Right lobe of liver (tissue), 6 donors: ENCODE results near the gene TTLL6. TPM values are rescaled to one million over a fixed set of nuclear protein-coding genes. Genes with fewer than 3 reads are reported as not detected.

Experiments used
- ATAC-seq, 4 donors: fragments of 200-7000 bp; cut with Tn5 transposase; one replicate each; pipeline ENCODE4 v1.9.1; 2020; ENCODE audit warnings: mild to moderate bottlenecking in 4 of 4, moderate library complexity in 4 of 4
- DNase-seq, 3 donors: peaks; one replicate each; pipeline ENCODE4 v3.0.0-alpha.2; 2020
- H3K27ac ChIP-seq, 3 donors: fragments of 200-600 bp; one replicate each; pipeline ENCODE4 v1.8.0; 2022
- H3K27me3 ChIP-seq, 2 donors: fragments of 200-600 bp; one replicate each; pipeline ENCODE4 v1.8.0; 2022
- H3K36me3 ChIP-seq, 4 donors: fragments of 200-600 bp; sonication (generic) in 1 of 4; one replicate each; pipeline versions ENCODE4 v1.5.1 to v1.8.0; 2017 to 2022; ENCODE audit warnings: control low read depth in 1 of 4
- H3K4me1 ChIP-seq, 4 donors: fragments of 200-600 bp; sonication (generic) in 1 of 4; one replicate each; pipeline versions ENCODE4 v1.5.1 to v1.8.0; 2017 to 2022; ENCODE audit warnings: control low read depth in 1 of 4
- H3K4me3 ChIP-seq, 3 donors: fragments of 200-600 bp; one replicate each; pipeline ENCODE4 v1.8.0; 2022
- H3K9me3 ChIP-seq, 4 donors: fragments of 200-600 bp; sonication (generic) in 1 of 4; one replicate each; pipeline versions ENCODE4 v1.5.1 to v1.8.0; 2017 to 2022; ENCODE audit warnings: control low read depth in 1 of 4
- POLR2A ChIP-seq: fragments of 450-650 bp; IDR thresholded peaks from one replicate; pipeline ENCODE4 v1.6.1; 2017; ENCODE audit warnings: antibody characterized with exemption, mild to moderate bottlenecking
- WGBS: methylation state at CpG from one replicate; pipeline ENCODE4 v1.1.6; 2018; ENCODE audit warnings: low coverage, low lambda C conversion rate; ENCODE audit not compliant: insufficient coverage; ENCODE audit errors: missing lambda C conversion rate; 5-methylcytosine and 5-hydroxymethylcytosine counted together
- intact Hi-C, 2 donors: fragments of 100-400 bp; cut with DNase I; formaldehyde crosslinking; loops; one replicate each; pipeline versions ENCODE4 v1.11.2 to v1.14.1; 2022
- total RNA-seq, 6 experiments: library from RNA; depleted of rRNA in 2 of 6; stranded (reverse); fragments of >200 nt in 2 of 6; fragmentation: NEBNext Ultra II Directional in 3 of 6; extraction: Animal tissue kit (Norgen Biotek cat#: 25700) in 3 of 6; gene quantifications; one replicate each; pipeline versions ENCODE4 v1.1.0 to v1.2.4, GENCODE V29; 2016 to 2023
- TF ChIP-seq, protein P1 (sequence below), 4 donors: fragments of 200-600 bp in 3 of 4; fragments of 450-650 bp in 1 of 4; IDR thresholded peaks; one replicate each; pipeline versions ENCODE4 v1.5.1 to v1.8.0; 2016 to 2022; ENCODE audit warnings: antibody characterized with exemption in 4 of 4, mild to moderate bottlenecking in 2 of 4
- donor health status: DM: no; HTN: yes; CAD: no.
- donor health status: DM: no; HTN: no; CAD: no.
- donor health status: DM: no; HTN: no; CAD: no.
- donor health status: DM: no; HTN: yes; CAD: no.
- donor health status: DM: no; HTN: yes; CAD: no.

The TTLL6 gene
- total RNA-seq, 6 experiments from 2014 or later, result 0.12 TPM; not detected in 5

DNA sequence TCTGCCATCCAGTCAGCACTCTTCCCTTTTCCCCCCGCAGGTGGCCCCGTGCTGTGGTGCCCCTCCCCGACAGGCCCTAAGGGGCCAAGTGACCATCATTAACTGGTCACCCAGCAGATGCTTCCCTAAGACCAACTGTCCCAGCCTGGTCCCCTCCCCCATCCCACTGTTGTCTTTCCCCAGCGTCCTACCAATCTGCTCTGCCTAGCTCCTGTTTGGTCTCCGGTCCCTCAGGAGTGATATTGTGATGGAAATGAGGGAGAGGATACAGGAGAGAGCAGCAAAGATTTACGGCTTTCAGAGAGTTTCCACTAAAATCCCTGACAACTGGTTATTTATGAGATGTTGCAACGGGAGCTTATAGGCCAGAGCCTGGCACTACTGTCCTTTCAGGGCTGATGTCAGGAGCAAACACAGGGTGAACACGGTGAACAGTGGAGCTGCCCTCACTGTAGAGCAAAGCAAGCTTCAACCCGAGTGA, 1.4 kb upstream of the TTLL6 start:
- peak; percentile 10 for TF ChIP-seq POLR2A
- TF ChIP-seq, protein P1, sequence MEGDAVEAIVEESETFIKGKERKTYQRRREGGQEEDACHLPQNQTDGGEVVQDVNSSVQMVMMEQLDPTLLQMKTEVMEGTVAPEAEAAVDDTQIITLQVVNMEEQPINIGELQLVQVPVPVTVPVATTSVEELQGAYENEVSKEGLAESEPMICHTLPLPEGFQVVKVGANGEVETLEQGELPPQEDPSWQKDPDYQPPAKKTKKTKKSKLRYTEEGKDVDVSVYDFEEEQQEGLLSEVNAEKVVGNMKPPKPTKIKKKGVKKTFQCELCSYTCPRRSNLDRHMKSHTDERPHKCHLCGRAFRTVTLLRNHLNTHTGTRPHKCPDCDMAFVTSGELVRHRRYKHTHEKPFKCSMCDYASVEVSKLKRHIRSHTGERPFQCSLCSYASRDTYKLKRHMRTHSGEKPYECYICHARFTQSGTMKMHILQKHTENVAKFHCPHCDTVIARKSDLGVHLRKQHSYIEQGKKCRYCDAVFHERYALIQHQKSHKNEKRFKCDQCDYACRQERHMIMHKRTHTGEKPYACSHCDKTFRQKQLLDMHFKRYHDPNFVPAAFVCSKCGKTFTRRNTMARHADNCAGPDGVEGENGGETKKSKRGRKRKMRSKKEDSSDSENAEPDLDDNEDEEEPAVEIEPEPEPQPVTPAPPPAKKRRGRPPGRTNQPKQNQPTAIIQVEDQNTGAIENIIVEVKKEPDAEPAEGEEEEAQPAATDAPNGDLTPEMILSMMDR (IDR thresholded peaks at IDR 0.05), result no peak
- 56% methylated on average over 7 of the region's 9 CpGs for WGBS
- ATAC-seq, result peak in 2 of 4 donors; percentile 62 to 67
- no peaks in the 10 kb centered on the region for H3K36me3 ChIP-seq
- H3K4me1 ChIP-seq, result peaks cover 0 to 5% (median 0%) of the 10 kb centered on the region in 4 donors
- no peaks in the 10 kb centered on the region for H3K27me3 ChIP-seq
- H3K4me3 ChIP-seq, result no peak overlapping the region
- intact Hi-C loops, result loop anchor here in 1 of 2 donors (5.0 kb wide), 1 partner anchor 59 kb away; no protein-coding TSS in a partner anchor
- no peak overlapping the region for H3K27ac ChIP-seq
- DNase-seq, result peak in 1 of 3 donors; percentile 29
- no peaks in the 10 kb centered on the region for H3K9me3 ChIP-seq

DNA sequence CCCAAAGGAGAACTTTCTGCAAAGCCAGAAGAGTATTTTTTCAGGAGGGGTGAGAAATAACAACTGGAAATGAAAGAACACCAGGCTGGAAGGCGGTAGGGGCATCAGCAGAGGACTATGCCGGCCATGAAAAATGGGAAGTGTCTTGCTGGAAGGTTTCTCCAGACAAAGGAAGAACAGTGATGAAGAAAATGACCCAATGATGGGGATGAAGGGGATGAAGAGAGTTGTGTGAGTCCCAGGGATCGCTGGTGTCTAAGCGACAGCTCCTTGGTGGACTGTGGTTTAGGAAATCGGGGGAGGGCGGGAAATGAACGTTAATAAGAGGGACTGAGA, 623 bp downstream of the TTLL6 start:
- DNase-seq (no peak), ATAC-seq (no peak)
- H3K27ac ChIP-seq, result no peak overlapping the region
- peaks cover 0 to 5% (median 0%) of the 10 kb centered on the region in 4 donors for H3K4me1 ChIP-seq
- peak overlapping the region in 1 of 3 donors; percentile 48 for H3K4me3 ChIP-seq
- TF ChIP-seq POLR2A, result no peak
- TF ChIP-seq, protein P1 (IDR thresholded peaks at IDR 0.05), result no peak
- no peaks in the 10 kb centered on the region for H3K27me3 ChIP-seq
- WGBS, result 11% methylated on average over 4 of the region's 7 CpGs
- intact Hi-C loops, result loop anchor here in 1 of 2 donors (5.0 kb wide), 1 partner anchor 61 kb away; no protein-coding TSS in a partner anchor
- no peaks in the 10 kb centered on the region for H3K9me3 ChIP-seq
- no peaks in the 10 kb centered on the region for H3K36me3 ChIP-seq

GRCh38 chr17:48815311-48815710, 1.7 kb downstream of the TTLL6 start:
- H3K27me3 ChIP-seq, result no peaks in the 10 kb centered on the region
- no peaks in the 10 kb centered on the region for H3K9me3 ChIP-seq
- H3K36me3 ChIP-seq, result no peaks in the 10 kb centered on the region
- DNase-seq (no peak), ATAC-seq (no peak)
- no peak overlapping the region for H3K4me3 ChIP-seq
- H3K27ac ChIP-seq, result no peak overlapping the region
- H3K4me1 ChIP-seq, result peaks cover 0 to 5% (median 0%) of the 10 kb centered on the region in 4 donors
- intact Hi-C loops, result loop anchor here in 1 of 2 donors (5.0 kb wide), 1 partner anchor 62 kb away; no protein-coding TSS in a partner anchor
- TF ChIP-seq, protein P1 (IDR thresholded peaks at IDR 0.05), result no peak
- no peak for TF ChIP-seq POLR2A
- 49% methylated on average over 3 of the region's 3 CpGs for WGBS

DNA sequence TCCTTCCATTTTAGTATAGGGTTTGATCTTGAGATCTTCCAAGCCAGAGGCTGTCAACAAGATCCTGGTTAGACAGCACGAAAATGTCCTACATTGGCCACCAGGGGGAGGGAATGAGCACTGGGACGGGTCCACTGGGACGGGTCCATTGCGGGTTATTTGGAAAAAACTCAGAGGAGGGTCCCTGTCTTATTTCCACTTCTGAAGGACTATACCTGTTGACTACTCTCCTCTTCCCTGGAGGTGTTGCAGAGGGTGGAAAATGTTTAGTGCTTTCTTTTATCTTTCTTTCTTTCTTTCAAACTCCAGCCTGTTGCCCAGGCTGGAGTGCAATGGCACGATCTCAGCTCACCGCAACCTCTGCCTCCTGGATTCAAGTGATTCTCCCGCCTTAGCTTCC, 2.5 kb downstream of the TTLL6 start:
- TF ChIP-seq, protein P1 (IDR thresholded peaks at IDR 0.05), result peak; percentile 75 to 87 (median 78)
- TF ChIP-seq POLR2A, result no peak
- no peaks in the 10 kb centered on the region for H3K36me3 ChIP-seq
- no peaks in the 10 kb centered on the region for H3K9me3 ChIP-seq
- intact Hi-C loops, result no loop called here
- H3K27me3 ChIP-seq, result no peaks in the 10 kb centered on the region
- peaks cover 0 to 5% (median 0%) of the 10 kb centered on the region in 4 donors for H3K4me1 ChIP-seq
- peak; percentile 57 to 69 (median 62) for ATAC-seq
- H3K4me3 ChIP-seq, result no peak overlapping the region
- 15% methylated on average over 7 of the region's 7 CpGs for WGBS
- H3K27ac ChIP-seq, result no peak overlapping the region
- DNase-seq, result peak in 2 of 3 donors; percentile 48 to 67
